Breast epithelium (tissue), 3 donors: Measurements from ENCODE around the gene B3GAT3.

Experiments
- CTCF ChIP-seq, 3 donors: fragments of 450-650 bp; IDR thresholded peaks; one replicate each; pipeline ENCODE4 v1.5.1; 2016 to 2017; ENCODE audit warnings: antibody characterized with exemption in 3 of 3, mild to moderate bottlenecking in 3 of 3, moderate library complexity in 3 of 3
- POLR2AphosphoS5 ChIP-seq, 3 donors: sonication (generic); formaldehyde crosslinking; IDR thresholded peaks; one replicate each; pipeline ENCODE4 v1.6.1; 2017; ENCODE audit warnings: antibody characterized with exemption in 3 of 3

- TF ChIP-seq CTCF (IDR thresholded peaks at IDR 0.05) (no peak), POLR2AphosphoS5 (IDR thresholded peaks at IDR 0.05) (no peak)
These were observed 20.7 kb downstream of the B3GAT3 start for GRCh38 chr11:62601122-62601371.
